Measurements from ENCODE around the gene TREX2.

DNA sequence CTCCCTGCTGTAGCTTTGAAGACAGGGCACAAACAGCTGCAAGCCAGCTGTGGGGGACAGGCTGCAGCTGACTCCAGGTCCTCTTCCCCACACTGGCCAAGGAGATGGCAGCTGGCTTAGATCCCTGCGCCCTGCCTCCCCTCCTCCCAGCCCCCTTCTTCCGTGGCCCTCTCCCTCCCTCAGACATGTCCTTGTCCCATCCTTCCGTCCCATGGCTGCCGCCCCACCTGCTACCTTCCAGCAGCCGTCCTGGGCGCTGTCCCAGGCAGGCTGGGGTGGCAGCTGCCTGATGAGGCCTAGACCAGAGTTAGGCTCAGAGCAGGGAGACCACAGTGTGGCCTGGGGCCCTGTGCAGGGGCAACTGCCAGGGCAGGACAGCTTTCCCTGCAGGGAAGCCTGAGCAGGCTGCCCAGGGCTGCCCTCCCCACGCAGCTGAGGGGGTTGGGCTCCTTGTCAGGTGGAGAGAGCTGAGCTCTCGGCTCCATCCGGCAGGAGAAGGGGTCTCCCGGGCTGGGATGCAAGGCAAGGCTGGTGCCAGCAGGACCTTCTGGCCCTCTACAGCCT, 45.6 kb upstream of the TREX2 start:
- TF ChIP-seq YY1 (IDR thresholded peaks at IDR 0.05; ENCODE audit: extremely low read depth, insufficient replicate concordance, low read depth, low read length), result no peak
- TF ChIP-seq, protein P1, sequence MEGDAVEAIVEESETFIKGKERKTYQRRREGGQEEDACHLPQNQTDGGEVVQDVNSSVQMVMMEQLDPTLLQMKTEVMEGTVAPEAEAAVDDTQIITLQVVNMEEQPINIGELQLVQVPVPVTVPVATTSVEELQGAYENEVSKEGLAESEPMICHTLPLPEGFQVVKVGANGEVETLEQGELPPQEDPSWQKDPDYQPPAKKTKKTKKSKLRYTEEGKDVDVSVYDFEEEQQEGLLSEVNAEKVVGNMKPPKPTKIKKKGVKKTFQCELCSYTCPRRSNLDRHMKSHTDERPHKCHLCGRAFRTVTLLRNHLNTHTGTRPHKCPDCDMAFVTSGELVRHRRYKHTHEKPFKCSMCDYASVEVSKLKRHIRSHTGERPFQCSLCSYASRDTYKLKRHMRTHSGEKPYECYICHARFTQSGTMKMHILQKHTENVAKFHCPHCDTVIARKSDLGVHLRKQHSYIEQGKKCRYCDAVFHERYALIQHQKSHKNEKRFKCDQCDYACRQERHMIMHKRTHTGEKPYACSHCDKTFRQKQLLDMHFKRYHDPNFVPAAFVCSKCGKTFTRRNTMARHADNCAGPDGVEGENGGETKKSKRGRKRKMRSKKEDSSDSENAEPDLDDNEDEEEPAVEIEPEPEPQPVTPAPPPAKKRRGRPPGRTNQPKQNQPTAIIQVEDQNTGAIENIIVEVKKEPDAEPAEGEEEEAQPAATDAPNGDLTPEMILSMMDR (IDR thresholded peaks at IDR 0.05 in 2 of 3, conservative IDR thresholded peaks at IDR 0.05 in 1 of 3; ENCODE audit: borderline replicate concordance in 1 of 3, insufficient read depth in 1 of 3, low read depth in 2 of 3, low read length in 2 of 3), result no peak
- TF ChIP-seq EGR1 (IDR thresholded peaks at IDR 0.05; ENCODE audit: low read depth), result no peak
- no peak for TF ChIP-seq JUND (IDR thresholded peaks at IDR 0.05)
- no peak for TF ChIP-seq POLR2AphosphoS5 (IDR thresholded peaks at IDR 0.05; ENCODE audit: low read depth, low read length)
- TF ChIP-seq SIN3A (IDR thresholded peaks at IDR 0.05; ENCODE audit: low read depth), result no peak
- TF ChIP-seq, protein P2, sequence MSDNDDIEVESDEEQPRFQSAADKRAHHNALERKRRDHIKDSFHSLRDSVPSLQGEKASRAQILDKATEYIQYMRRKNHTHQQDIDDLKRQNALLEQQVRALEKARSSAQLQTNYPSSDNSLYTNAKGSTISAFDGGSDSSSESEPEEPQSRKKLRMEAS (IDR thresholded peaks at IDR 0.05), result no peak
